Activated CD4-positive, alpha-beta T cell treated with anti-CD3 and anti-CD28 coated beads, Interleukin-10, Interleukin-2, amounts not matched to agents 100 ng/mL and 50 ng/mL, durations not matched to agents 16 hours and 8 hours (primary cell): Measurements from ENCODE around the gene RXRA.

Source experiments
- DNase-seq: peaks from one replicate; pipeline ENCODE4 v3.0.0-alpha.2; 2020

RXRA gene

DNA sequence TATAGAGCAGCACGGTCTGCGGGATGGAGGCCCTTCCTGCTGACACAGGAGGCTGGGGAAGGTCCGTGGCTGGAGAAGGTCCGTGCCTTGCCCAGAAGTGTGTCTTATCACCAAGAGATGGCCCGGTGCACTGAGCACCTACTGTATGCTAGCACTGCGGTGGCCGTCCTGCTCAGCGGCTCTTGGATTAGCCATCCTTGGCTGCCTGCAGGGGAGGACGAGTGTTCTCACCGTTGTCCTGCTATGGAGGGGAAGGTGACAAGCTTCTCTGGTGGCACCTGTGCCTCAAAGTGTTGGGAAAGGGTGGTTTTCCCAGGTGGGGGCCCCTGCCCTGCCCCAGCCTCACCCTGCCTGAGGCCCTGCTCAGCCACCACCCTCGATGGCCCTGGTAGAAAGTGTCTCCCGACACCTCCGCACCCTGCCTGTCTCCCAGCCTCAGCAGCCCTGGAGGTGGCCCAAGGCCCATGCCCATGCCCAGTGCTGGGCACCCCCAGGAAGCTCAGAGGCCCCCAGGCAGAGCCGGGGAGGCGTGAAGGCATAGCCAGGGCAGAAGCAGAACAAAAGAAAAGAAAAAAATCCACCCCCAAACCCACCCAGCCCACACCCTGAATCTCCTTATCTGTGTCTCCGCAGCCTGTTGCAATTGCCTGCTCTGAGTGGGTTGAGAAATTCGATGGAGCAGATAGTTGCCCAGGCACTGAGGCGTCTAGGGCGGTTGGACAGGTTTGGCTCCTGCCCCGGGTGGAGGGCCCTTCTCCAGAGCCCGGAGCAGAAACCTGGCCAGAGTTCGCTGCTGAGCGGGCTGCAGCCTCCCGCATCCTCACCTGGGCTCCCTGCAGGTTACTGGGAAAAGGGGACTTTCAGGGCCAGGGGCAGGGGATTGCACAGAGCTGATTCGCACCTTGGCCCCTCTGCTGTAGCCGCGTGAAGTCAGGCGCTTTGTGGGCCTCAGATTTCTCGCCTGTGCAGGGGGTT lies 30.5 kb downstream of the RXRA start:
- no peak for DNase-seq

DNA sequence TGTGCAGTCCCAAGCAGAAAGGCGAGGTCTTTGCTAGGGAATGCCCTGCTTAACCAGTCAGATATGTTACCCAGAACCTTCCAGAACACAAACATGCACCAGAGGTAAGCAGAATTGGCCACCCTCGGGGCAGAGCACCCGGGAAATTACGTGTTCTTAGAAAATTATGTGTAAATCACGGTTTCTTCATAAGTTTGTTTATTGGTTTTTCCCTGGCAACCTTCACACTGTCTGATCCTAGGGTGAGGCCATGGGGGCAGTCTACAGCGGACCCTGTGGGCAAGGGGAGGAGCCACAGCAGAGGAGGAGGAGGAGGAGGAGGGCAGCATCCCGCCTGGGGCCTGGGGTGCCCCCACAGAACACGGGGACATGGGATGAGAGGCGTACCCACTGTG lies 31.4 kb downstream of the RXRA start:
- no peak for DNase-seq

DNA sequence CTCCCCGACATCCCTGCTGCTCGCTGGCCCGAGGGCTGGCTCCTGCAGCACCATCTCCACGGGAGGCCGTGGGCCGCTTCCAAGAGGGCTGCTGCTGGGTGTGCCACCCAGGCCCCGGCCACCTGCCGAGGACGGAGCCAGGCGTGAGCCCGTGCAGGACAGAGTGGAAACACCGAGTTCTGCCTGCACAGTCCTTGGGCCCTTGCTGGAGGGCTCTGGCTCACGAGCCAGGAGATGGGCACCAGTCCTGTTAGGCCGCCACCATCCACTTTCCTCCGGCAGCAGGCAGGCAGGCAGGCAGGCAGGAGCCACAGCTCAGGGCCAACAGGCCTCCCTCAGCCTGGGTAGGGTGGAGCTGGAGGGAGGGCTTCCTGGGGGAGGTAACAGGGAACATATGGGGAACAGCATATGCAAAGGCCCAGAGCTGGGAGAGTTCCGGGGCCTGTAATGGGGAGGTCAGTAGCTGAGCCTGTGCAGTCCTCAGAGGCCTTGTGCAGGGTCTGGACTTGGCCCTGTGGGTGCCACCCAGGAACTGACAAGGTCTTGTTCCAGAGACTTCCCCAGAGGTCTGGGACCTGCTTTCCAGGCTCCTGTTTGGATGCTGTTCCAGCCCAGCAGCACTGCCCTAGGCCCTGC lies 31.9 kb downstream of the RXRA start:
- no peak for DNase-seq

DNA sequence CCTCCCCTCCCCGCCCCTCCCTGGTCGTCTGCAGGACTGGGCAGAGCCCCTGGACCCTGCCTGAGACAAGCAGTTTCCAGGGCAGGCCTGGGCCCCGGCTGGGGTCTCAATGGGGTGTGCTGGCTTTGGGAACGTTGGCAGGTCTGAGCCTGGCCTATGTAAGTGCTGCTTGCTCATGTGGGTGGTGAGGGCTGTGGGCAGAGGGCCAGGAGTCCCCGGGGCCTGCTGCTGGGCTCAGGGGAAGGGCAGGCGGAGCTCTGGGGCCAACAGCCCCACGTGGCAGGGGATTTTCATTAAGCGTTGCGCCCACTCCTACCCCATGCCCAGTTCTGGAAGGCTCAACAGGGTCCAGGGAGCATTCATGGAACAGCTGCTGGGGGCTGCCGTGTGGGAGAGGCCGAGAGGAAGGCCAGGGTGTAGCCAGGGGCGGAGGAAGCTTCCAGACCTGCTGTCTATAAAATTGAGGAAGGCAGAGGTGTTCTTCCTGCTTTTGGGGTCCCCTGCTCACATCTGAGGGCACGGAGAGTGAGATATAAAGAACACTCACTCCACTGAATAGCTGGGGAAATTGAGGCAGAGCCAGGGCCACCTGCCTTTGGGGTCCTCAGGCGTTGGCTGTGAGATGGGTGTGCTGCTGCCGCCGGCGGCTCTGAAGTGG lies 32.5 kb downstream of the RXRA start:
- no peak for DNase-seq

DNA sequence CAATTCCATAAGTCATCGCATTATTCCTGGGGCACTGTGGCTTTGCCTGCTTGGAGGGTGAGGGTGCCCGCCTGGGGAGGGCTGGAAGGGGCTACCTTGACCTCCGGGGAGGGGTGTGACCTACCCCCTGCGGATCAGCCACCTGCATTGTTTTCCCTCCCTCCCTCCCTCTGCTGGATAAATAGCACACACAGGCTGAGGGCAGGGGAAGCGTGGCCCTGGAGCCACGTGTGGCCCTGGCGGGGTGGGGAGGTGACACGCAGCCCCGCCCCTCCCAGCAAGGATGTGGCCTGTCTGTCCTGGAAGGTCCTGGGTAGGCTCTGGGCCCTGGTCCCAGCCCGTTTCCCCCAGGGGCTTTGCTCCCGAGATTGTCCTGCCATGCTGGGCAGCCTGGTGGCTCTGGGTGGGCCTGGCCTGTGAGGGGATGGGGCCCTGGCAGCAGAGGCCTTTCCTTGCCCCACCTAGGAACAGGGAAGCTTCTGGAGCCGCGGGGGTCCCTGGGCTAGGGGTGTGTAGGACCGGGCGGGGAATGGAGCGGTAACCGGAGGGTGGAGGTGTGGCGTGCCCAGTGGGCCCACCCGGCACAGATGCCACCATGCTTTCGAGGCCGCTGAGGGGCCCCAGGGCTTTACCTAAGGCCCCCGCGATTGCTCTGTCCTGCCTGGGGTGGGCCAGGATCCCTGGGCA lies 33.4 kb downstream of the RXRA start:
- no peak for DNase-seq

DNA sequence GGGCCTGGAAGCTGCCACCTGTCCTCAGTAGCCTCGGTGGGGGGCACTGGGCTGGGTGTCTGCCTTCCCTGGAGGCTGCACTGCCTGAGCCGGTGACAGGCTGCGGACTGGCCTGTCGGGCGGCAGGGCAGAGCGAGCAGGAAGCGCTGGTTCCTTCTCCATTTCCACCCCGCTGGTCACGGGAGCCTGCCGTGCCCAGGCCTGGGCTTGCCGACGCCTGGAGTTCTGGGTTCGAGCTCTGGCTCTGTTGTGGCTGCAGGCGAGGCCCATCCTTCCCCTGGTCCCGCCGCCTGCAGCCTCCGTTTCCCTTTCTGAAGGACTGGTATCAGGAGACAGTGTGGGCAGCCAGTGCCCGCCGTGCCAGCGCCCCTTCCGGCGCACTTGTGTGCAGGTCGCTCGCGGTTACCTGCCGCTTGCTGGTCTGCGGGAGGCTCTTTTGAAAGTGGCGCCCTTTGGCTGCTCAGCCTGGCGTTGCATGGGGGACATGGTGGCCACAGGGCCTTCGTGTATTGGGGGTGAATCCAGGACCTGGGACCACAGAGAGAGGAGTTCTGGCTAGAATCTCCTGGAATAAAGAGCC lies 34.0 kb downstream of the RXRA start:
- no peak for DNase-seq

DNA sequence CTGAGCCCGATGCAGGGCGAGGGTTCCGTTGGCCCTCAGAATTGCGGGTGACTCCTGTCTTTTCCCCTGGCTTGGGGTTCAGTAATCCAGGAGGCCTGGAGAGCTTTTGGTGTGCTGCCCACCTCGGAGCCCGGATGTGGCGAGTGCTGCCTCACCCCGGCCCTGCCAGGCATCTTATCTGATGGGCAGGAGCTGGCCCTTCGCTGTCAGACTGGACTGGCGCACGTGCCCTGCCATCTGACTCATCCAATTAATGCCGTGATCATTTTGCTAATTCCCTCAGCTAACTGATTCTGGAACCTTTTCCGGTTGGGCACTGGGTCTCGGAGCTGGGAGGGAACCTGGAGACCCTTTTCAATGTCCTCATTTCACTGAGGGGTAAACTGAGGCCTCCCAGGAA lies 34.6 kb downstream of the RXRA start:
- DNase-seq, result no peak

DNA sequence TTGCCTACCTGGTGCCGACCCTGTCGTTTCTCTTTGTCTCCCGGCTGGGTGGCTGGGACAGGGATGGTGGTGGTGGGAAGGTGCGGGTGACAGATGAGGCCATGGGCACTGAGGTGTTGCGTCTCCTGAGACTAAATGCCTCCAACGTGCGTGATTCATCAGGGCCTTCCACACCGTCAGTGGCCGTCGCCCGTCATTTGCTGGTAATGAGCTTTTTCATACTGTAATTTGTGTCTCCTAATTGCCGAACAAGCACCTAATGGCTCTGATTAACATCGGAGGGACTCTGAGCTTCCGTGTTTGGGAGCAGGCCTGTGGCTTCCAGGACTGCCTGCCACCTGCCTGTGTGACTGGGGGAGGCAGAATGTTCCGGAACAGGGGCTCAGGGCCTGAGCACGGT lies 35.2 kb downstream of the RXRA start:
- DNase-seq, result no peak

DNA sequence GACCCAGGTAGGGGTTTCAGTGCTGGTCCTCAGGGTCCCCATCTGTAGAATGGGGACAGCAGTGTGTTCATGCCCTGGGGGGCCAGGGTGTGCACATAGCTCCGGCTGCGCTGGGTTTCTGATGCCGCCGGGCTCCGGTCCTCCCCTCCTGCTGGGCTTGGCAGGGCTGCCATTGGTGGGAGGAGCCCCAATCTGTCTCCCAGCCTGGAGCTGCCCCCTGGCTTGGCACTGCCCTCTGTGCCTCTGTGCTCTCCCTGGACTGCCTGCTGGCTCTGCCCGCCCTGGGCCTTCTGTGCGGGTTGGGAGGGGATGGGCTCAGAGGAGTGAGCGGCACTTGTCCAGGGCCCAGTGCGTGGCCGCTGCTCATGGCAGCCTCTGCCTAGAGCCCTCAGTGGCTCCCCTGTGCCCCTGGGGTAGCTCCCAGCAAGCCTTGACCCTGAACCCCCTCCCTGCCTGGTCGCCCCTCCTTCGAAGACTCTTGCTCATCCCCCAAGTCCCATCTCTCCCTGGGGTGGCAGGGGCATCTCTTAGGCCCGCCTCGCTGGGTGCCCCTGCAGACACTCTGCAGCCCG lies 35.7 kb downstream of the RXRA start:
- no peak for DNase-seq

DNA sequence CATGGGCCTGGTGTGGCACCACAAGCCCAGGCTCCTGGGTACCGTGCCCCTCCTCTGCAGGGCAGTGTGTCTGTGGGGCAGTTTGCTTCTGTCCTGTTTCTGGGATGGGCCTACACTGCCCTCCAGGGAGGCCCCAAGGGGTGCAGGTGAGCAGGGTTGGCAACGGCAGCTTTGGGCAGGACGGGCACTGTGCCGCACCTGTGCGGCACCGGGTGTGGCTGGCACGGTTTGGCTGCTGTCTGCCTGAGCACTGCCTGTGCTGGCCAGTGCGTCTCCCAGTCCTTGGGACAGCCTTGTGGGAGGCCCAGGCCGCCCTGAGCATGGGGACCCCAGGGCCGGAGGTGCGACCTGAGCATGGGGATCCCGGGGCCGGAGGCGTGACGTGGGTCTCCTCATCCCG lies 37.2 kb downstream of the RXRA start:
- DNase-seq, result no peak

DNA sequence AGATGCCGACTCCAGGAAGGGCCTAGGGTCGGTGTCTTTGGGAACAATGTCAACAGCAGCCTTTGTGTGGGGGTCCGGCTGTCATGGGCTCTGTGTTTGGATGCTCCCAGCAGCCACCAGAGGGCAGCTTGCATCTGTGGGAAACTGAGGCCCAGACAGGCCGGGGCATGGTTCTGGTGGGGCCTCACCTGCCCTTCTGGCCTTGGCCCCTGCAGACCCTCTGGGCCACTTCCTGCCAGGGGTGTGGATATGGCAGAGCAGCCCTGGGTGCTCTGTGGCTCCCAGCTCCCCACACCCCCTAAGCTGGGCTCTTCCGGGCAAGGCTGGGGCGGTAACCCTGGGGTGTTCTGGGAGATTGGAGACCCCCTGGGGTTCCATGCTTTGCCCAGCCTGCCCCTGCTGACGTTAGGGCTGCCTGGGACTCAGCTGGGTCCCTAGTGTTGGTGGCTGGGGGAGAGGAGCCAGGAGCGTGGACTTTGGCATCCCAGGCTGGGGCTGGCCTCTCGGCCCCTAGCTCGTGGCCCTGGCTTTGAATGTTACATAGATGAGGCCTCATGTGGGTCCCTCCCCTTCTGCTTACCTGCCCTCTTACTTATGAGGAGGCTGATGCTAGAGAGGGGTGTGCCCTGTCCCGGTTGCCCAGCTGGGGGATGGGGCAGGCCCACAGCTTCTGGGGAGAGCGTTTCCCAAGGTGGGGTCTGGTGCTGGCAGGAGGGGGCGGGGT lies 38.3 kb downstream of the RXRA start:
- DNase-seq, result no peak

DNA sequence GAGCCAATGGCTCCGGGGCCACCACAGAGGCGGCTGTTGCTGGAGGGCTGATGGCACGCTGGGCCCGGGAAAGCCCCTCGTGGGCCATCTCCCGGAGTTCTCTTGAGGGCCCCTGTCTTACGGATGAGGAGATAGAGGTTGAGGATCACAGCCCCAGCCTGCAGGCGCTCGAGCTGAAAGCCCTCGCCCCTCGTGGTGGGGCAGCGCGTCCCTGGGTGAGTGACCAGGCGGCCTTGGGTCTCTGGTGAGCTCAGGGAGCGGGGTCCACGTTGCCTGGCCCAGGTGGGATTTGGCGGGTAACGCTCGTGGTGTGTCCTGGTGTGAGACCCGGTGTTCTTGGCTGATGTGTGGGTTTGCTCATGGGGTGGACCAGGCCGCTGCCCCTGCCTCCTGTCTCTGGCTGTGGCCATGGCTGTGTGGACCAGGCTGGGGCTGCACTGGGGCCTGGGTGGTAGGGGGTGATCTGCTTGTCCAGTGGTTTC lies 38.9 kb downstream of the RXRA start:
- DNase-seq, result no peak

DNA sequence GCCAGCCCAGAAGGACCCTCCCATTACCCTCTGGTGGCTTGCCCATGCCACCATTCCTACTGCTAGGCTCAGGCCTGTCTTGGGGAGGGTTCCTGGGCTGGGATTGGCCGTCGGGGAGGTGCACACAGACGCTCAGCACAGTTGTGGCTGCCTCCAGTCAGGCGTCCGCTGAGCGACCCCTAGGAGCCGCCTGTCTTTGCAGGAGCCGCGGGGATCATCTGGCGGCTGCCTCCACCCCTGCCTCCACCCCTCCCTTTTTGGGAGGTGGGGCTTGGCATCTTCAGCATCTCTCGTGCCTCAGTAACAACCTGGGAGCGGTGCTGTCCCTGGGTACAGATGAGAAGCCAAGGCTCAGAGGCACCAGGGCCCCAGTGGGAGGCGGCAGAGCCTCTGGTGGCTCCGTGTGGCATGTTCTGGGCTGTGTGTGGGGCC lies 39.6 kb downstream of the RXRA start:
- DNase-seq, result no peak

DNA sequence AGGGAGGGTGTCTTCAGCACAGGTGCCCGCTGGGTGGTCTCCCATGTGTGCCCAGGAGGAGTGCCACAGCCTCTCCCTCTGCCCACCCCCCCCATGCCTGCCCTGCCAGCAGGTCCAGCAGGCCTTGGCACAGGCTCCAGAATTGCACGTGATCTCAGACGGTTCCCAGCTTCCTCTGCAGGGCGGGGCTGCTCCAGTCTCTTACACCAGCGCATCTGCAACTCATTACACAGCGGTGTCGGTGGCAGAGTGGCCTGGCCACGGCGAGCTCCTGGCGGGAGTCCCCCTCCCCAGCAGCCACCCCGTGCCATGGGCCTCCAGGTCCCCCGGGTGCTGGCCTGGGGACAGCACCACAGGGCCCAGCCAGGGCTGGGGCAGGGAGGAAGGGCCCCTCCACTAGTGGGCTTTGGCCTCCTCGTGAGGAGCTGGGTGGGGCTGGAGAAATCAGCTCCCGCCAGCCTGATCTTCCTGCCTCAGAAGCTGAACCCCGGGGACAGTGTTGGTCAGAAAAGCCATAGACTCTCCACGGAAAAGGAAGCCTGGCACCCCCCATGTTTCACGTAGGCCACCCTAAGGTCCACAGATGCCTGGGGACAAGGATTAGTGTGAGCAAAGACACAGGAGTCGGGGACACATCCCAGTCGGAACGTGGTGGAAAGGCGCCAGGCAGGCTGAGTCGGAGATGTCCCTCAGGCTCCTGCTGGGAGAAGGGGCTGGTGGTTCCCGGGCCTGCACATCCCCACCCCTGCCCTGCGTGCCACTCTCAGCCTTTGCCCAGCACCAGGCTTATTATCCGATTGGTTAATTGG lies 40.2 kb downstream of the RXRA start:
- no peak for DNase-seq

DNA sequence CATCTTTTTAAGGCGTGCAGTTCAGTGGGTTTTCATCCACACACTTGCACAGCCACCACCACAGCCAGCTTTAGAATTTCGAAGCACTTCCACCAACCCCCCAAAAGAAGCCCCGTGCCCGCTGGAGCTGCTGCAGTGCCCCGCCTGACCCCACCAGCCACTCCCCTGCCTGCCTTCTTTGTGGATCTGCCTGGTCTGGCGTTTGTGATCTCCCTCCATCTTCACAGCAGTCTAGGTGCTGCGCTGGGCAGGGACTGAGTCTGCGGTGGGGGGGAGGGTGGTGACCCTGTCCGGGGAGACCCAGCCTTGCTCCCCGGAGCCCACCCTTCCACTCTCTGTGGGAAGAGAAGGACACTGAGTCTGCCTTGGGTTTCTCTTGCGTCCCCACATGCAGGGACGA lies 40.8 kb downstream of the RXRA start:
- no peak for DNase-seq

DNA sequence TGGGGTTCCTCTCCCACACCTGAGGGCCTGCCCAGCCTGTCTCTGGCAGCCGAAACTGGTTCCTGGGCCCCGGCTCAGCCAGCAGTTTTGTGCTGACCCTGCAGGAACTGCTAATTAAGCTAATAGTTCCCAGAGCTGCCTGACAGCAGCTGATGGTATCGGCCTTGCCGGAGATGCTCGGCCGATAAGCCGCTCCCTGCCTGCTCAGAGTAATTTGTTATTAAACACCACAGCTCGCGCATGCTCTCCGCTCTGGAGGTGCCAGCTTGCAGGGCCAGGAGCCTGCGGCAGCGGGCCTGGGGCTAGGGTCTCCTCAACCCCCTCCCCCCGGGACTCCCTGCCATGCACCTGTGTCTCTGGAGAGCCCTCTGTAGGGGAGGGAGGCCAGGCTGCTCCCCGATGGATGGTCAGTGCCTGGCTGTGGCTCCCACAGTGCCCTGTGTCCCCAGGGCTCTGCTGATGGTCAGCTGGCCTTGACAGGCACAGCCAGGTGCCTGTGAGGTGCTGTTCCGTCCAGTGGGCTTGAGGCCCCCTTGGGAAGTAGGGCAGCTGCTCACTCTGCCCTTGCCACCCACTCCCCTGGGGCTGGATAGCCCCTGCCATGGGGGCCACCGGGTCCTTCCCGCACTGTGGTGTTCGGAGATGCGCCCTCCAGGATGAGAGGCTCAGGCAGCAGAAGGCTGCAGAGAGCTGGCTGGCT lies 41.7 kb downstream of the RXRA start:
- no peak for DNase-seq

DNA sequence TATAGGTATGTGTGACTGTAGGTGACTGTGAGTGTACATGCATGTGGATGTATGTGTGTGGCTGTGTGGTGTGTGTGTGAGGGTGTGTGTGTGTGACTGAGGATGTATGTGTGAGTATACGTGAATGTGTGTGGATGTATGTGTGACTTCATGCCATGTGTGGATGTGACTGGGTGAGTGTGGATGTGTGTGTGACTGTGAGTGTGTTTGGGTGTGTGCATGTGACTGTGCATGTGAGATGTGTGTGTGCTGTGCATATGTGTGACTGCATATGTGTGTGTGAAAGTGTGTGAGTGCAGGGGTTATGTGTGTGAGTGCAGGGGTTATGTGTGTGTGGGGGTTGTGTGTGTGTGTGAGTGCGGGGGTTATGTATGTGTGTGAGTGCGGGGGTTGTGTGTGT lies 42.3 kb downstream of the RXRA start:
- DNase-seq, result no peak

DNA sequence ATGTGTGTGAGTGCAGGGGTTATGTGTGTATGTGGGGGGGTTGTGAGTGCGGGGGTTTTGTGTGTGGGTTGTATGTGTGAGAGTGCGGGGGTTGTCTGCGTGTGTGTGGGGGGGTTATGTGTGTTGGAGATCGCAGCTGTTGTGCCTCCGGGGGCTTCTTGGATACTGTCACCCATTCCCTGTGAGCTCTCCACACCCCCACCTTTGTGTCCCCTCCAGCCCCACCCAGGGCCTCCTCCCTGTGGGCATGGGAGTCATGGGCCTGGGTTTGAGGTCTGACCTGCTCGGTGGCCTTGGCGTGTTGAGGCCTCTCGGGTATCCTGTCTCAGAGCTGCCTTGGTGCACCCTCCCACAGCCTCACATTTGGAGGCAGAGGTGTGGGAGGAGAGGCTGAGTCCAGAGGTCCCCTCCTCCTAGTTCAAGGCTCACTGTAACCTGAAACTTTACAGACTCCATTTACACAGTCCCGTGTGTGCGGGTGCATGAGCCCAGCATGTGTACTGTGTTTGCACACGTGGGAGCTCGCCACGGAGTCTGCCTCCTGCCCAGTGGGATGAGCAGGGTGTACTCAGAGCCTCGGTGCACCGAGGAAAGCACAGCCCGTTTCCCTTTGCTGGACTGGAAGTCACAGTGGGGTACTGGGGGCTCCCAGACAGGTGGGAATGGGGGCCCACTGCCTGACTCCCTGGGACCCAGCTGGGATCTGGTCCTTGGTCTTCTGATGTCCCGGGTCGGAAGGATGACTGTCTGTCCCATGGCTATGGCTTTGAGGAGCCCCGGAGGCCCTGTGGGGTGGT lies 43.4 kb downstream of the RXRA start:
- DNase-seq, result no peak

DNA sequence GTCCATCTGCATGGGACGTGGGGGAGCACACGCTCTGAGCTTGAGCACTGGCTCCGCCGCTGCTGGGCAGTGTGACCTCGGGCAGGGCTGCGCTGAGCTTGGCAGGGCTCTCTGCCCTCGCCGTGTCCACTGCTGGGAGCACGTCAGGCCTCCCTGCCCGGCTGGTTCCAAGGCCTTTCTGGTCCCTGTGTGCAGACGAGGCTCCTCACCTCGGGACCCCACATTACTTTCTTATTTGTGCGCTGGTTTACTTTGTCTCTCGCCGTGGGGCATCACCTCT lies 43.9 kb downstream of the RXRA start:
- no peak for DNase-seq

DNA sequence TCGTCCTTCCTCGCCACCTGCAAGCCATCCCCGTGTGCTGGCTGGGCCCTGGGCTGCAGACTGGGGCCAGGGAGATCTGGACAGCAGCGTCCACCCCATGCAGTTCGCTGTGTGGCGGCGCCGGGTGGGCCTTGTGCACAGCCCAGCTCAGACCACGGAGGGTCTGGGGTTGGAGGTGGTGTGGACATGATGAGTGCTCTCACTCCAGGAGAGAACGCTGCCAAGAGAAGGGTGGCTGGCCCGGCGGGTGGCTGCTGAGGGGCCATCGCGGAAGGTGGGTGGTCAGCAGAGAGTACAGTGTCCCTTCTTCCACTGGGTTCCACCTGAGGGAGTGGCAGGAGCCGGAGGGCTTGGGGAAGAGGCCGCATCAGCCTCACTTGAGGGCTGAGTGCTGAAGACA lies 44.4 kb downstream of the RXRA start:
- DNase-seq, result no peak
